ENCODE measurements around the gene ARHGEF10L. TPM values are rescaled to one million over a fixed set of nuclear protein-coding genes. Genes with fewer than 3 reads are reported as not detected.

ARHGEF10L gene
- total RNA-seq, 2 experiments from 2014 or later = not detected

GRCh38 chr1:17595602-17595925 is 56.1 kb downstream of the ARHGEF10L start:
- no peaks in the 10 kb centered on the region for H3K9me3 Mint-ChIP-seq

GRCh38 chr1:17596186-17596585 is 56.7 kb downstream of the ARHGEF10L start:
- ChIA-PET POLR2A (no interaction called here), CTCF (no interaction called here)
- Mint-ChIP-seq H3K4me1 (ENCODE audit: low read depth) (no peaks in the 10 kb centered on the region), H3K27me3 (no peaks in the 10 kb centered on the region), H3K4me3 (no peak overlapping the region), H3K9me3 (no peaks in the 10 kb centered on the region), H3K27ac (no peak overlapping the region), H3K36me3 (ENCODE audit: low read depth) (no peaks in the 10 kb centered on the region)
- intact Hi-C loops (cut with micrococcal nuclease) = no loop called here
- TF ChIP-seq CTCF (IDR thresholded peaks at IDR 0.05) = no peak
- DNase-seq (no peak), ATAC-seq (no peak)

More at GRCh38 chr1:17595602-17595925, 56.1 kb downstream of the ARHGEF10L start:
- ChIA-PET CTCF (no interaction called here), POLR2A (no interaction called here)
- Mint-ChIP-seq H3K27me3 (no peaks in the 10 kb centered on the region), H3K36me3 (ENCODE audit: low read depth) (no peaks in the 10 kb centered on the region), H3K4me1 (ENCODE audit: low read depth) (no peaks in the 10 kb centered on the region), H3K27ac (no peak overlapping the region), H3K4me3 (no peak overlapping the region)
- intact Hi-C loops (cut with micrococcal nuclease) = no loop called here
- ATAC-seq (no peak), DNase-seq (no peak)
- TF ChIP-seq CTCF (IDR thresholded peaks at IDR 0.05) = no peak

- H3K9me3 Mint-ChIP-seq = no peaks in the 10 kb centered on the region
- no peak for TF ChIP-seq CTCF (IDR thresholded peaks at IDR 0.05)
- CTCF ChIA-PET = no interaction called here
These were observed 57.4 kb downstream of the ARHGEF10L start for GRCh38 chr1:17596651-17597509.

GRCh38 chr1:17597651-17598050 is 58.2 kb downstream of the ARHGEF10L start:
- ChIA-PET CTCF (interaction anchor here (0.7 kb wide), 1 partner anchor 10 kb away, joined by 3 read pairs; no protein-coding TSS in a partner anchor), POLR2A (no interaction called here)
- intact Hi-C loops (cut with micrococcal nuclease) = no loop called here
- Mint-ChIP-seq H3K4me1 (ENCODE audit: low read depth) (no peaks in the 10 kb centered on the region), H3K4me3 (no peak overlapping the region), H3K27ac (no peak overlapping the region), H3K9me3 (no peaks in the 10 kb centered on the region), H3K36me3 (ENCODE audit: low read depth) (no peaks in the 10 kb centered on the region), H3K27me3 (no peaks in the 10 kb centered on the region)
- no peak for TF ChIP-seq CTCF (IDR thresholded peaks at IDR 0.05)
- no peak for ATAC-seq
- DNase-seq = no peak

More at GRCh38 chr1:17596651-17597509, 57.4 kb downstream of the ARHGEF10L start:
- POLR2A ChIA-PET = no interaction called here
- H3K4me1 Mint-ChIP-seq (ENCODE audit: low read depth) = no peaks in the 10 kb centered on the region
- ATAC-seq (no peak), DNase-seq (no peak)
- H3K27ac Mint-ChIP-seq = no peak overlapping the region
- H3K4me3 Mint-ChIP-seq = no peak overlapping the region
- no peaks in the 10 kb centered on the region for H3K27me3 Mint-ChIP-seq
- intact Hi-C loops (cut with micrococcal nuclease) = no loop called here
- no peaks in the 10 kb centered on the region for H3K36me3 Mint-ChIP-seq (ENCODE audit: low read depth)

- H3K27ac Mint-ChIP-seq = no peak overlapping the region
- no peaks in the 10 kb centered on the region for H3K27me3 Mint-ChIP-seq
- DNase-seq (no peak), ATAC-seq (no peak)
- intact Hi-C loops (cut with micrococcal nuclease) = no loop called here
- CTCF ChIA-PET = interaction anchor here (0.7 kb wide), 1 partner anchor 9 kb away, joined by 3 read pairs; no protein-coding TSS in a partner anchor
- no peak overlapping the region for H3K4me3 Mint-ChIP-seq
- H3K9me3 Mint-ChIP-seq = no peaks in the 10 kb centered on the region
- no peaks in the 10 kb centered on the region for H3K36me3 Mint-ChIP-seq (ENCODE audit: low read depth)
- no peak for TF ChIP-seq CTCF (IDR thresholded peaks at IDR 0.05)
- POLR2A ChIA-PET = no interaction called here
- H3K4me1 Mint-ChIP-seq (ENCODE audit: low read depth) = no peaks in the 10 kb centered on the region
These were observed 58.8 kb downstream of the ARHGEF10L start for GRCh38 chr1:17598251-17598650.

All from activated CD8-positive, alpha-beta T cell treated with anti-CD3 and anti-CD28 coated beads for 36 hours (primary cell).